Fibroblast of skin of right biceps (primary cell): ENCODE results near the gene RC3H2.

Experiments used
- DNase-seq: peaks from one replicate; pipeline ENCODE4 v3.0.0-alpha.2; 2013

Gene RC3H2

GRCh38 chr9:122904823-122905710, at the start of gene RC3H2:
RC3H2 (minus strand) TSS chr9:122905359; CDS start chr9:122897509, 7,850 bp downstream.
- peak; percentile 100 for DNase-seq

DNA sequence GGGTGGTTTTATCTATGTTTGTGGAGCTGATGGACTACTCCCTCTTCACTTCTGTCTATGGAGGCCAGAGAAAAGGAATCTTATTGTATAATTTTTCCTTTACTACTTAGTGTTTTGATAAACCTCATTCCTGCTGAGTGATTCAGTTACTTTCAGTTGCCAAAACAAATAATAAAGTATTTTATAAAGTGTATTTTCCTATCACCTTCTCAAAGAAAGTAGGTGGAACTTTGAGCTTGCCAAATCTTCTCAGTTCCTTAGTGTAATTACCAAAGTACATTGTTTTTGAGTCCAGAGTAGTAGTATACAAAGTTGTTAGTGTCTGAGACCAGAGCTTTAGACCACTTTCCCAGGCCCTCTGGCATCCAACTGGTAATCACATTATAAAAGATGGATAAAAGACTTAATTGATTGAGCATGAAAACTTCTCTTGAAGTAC, 49.1 kb upstream of the RC3H2 start:
- peak; percentile 47 for DNase-seq

DNA sequence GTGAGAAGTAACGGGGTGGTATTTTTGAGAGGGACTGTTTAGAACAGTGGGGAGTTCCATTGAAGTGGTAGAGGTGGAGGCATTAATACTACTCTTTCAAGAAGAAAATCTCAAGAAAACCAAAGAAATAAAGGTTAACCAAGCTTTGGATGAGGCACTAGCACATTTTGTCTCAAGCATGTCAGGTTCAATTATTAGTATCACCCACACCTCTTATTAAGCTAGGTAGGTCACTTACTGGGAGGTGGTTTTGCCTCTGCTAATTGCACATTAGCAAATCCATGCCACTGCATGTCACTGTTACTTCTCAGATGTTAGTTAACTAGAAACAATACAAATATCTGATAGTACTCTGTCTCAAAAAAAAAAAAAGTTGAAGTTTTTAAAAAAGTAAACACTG, 45.9 kb upstream of the RC3H2 start:
- DNase-seq: no peak

DNA sequence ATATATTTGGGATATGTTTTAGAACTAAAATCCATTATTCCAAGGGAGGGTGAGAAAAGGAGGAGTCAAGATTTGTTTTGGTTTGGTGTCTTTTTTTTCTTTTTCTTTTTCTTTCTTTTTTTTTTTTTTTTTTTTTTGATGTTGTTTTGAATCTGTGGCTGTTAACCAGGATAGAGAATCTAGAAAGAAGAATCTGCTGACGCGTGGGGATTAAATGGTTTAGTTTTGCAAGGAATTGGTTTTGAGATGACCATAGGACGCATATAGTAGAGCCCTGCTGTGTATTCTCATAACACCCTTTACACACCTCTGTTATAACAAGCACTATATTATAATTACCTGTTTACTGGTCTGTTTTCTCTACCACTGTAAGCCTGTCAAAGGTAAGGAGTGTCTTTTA, 45.1 kb upstream of the RC3H2 start:
- DNase-seq: no peak

GRCh38 chr9:122949696-122950095, 44.5 kb upstream of the RC3H2 start:
- DNase-seq: peak; percentile 15

GRCh38 chr9:122948313-122948712, 43.2 kb upstream of the RC3H2 start:
- DNase-seq: no peak

DNA sequence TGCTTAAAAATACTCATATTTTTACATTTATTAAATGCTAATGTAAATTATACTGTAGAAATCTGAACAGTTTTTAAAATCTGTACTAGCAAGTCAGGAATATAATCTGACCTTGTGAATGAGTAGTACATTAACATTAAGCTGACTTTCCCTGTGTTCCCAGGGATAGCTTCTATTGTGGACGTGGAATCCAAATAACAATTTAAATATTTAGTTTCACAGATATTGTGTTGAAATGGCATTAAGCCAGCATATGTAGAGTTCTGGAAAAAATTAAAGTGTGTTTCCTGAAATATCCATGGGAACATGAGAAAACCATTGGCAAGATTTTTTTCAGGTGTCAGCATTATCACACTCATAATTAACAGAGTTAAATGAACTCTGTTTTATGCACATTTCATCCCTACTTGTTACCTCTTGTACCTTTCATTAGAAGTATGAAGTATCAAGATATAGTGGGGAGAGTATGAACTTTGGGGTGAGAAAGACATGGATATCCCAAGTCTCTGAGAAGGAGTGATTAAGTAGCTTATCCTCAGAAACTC, 41.4 kb upstream of the RC3H2 start:
- no peak for DNase-seq

DNA sequence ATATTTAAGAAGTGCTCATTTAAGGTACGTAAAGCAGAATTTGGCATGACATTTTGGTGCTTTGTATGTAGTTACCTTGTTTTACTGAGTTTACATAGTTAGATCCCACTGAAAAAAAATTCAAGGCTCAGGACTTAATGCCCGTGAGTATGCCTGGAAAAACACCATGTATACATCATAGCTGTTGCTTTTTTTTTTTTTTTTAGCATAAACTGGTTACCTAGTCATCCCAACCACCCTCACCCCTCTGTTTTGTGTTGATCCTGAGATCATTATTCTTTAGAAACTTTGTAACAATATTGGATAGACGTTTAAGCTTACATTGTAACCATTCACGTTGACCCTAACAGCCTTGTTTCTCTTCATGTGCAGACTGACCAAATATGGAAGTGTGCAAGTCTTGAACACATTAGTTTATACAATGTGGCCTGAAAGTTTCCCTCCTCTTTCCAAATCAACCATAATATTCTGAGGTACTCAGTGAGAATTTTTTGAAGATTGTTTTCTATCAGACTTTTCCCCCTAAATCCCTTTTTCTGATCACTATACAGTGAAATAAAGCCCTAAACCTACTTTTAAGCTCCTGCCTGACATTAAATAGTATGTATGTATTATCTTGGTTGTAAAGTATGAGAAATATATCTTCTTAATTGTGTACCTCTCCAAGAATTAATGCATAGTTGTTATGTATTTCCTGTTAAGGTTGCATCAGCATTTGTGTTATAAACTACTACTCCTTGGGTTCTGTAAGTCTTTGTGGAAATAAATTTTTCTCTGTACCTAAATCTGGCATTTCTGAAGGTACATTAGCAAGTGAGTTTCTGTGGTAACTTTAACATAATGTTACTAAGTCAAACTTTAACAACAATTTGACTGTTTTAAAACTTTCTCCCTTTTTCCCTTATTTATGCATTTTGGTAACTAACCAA, 40.1 kb upstream of the RC3H2 start:
- DNase-seq: no peak

- peak; percentile 49 for DNase-seq
Observed at GRCh38 chr9:122941582-122942234, 36.5 kb upstream of the RC3H2 start.

- DNase-seq: peak; percentile 98
Observed at GRCh38 chr9:122940749-122941581, 35.8 kb upstream of the RC3H2 start, which contains the start of gene RABGAP1. RABGAP1 (plus strand) TSS chr9:122941020; CDS start chr9:122957060, 16,040 bp downstream.

DNA sequence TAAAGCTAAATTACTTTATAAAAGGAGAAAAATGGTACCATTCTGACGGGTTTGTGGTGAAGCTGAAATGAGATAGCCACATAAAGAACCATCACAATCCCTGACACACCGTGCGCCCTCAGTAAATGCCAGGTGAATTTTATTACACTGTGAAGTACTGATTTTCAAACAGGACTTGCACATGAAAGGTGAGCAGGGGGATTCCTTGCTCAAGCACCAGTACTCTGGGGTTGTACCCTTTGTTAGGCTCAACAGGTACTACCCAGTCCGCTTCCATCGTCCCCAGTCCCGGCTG, 35.2 kb upstream of the RC3H2 start:
- DNase-seq: no peak

DNA sequence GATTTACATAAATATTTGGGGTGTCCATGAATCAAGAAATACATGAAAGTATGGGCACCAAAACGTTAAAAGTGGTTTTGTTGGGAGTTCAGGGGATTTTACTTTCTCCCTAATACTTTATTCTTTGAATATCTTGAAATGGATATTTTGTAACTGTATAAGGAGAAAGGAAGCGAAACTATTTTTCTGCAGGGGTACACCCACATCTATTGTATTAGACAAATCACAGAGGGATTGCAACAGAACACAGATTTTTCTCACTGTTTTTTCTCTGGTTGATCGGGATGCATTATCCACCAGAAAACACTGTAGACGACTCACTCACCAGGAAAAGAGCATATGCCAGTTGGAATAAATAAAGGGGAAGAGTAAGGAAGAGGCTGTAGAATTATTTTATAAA, 34.4 kb upstream of the RC3H2 start:
- no peak for DNase-seq

- DNase-seq: no peak
Observed at GRCh38 chr9:122936883-122937282, 31.7 kb upstream of the RC3H2 start.

- DNase-seq: no peak
Observed at GRCh38 chr9:122936464-122936863, 31.3 kb upstream of the RC3H2 start.

- peak; percentile 92 for DNase-seq
Observed at GRCh38 chr9:122931226-122932121, 26.3 kb upstream of the RC3H2 start, which contains the start of gene ZBTB26. ZBTB26 (minus strand) TSS chr9:122931512; CDS start chr9:122919934, 11,578 bp downstream.

GRCh38 chr9:122930541-122931225, 25.5 kb upstream of the RC3H2 start:
- no peak for DNase-seq

DNA sequence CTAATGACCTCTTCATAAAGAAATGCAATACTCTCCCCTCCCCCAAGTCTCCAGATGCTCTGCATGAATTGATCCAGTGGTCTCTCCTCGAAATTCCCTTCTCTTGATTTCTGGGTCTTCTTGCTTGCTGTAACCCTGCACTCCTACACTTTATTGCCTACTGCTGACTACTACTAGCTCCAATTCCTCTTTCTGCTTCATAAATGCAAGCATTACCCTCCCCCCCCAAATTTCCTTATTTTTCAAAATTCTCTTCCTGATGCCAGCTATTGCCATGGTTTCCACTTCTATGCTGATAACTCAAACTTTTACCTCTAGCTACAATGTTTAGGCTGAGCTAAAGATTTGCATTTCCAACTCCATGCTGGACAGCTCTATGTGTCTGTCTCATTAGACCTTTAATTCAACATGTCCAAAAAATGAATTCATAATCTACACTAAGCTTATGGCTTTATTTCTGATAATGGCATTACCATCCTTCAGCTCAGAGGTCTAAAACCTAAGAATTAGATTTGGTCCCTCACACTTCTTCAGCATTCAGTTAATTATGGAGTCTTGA, 24.7 kb upstream of the RC3H2 start:
- no peak for DNase-seq

DNA sequence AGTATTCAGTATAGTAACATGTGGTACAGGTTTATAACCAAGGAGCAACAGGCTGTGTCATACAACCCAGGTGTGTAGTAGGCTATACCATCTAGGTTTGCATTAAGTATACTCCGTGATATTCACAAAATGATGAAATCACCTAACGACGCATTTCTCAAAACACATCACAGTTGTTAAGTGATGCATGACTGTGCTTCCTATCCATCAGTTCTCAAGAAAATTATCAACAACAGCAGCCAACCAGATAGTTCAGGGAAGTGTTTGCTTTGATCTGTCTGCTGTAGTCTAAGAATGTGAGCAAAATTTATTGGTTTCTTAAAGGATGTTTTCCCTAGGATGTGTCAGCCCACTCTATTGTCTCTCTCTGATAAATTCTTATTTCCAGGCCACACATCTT, 18.8 kb upstream of the RC3H2 start:
- no peak for DNase-seq

DNA sequence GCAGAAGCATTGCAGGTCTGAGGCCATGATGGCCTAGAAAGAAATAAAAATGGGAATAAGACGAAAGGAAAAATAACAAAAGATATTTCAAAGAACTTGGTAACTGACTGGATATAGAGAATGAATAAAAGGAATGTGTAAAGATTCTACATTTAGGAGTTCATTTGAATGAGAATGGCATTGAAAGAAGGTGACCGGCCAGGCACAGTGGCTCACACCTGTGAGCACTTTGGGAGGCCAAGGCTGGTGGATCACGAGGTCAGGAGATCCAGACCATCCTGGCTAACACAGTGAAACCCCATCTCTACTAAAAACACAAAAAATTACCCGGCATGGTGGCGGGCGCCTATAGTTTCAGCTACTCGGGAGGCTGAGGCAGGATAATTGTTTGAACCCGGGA, 17.6 kb upstream of the RC3H2 start:
- DNase-seq: no peak

DNA sequence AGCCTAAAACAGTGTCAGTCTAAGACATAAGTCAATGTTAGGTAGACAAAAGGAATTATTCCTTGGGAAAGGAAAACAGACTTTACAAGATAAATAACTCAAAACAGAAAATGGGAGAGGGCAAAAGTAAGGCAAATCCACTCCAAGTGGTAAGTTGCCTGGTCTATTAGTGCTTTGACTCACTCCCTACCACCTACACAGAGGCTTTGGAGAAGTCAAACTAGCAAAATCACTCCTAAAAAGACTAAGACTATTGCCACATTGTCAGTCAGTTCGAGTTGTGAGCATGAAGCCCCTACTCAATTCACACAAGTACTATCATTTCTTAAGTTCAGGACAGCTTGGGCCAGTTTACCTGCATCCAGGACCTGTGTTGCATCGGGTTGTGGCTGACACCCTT, 13.2 kb upstream of the RC3H2 start:
- no peak for DNase-seq
